KMS-11 (cell line): ENCODE data around the gene MEF2D.

Experiments used
- H2AFZ ChIP-seq: fragments of 200-600 bp; sonication (generic); 2 replicates; pipeline ENCODE4 v1.6.1; 2016; ENCODE audit warnings: antibody characterized with exemption, mixed run types, low read depth
- H3K27ac ChIP-seq: fragments of 200-600 bp; sonication (generic); 2 replicates; pipeline ENCODE4 v1.6.1; 2016; ENCODE audit warnings: mild to moderate bottlenecking, mixed run types
- H3K27me3 ChIP-seq: fragments of 200-600 bp; sonication (generic); 2 replicates; pipeline ENCODE4 v1.6.1; 2017; ENCODE audit warnings: mild to moderate bottlenecking, low read depth, mixed run types, moderate library complexity; ENCODE audit not compliant: insufficient read depth
- H3K36me3 ChIP-seq: fragments of 200-600 bp; sonication (generic); 2 replicates; pipeline ENCODE4 v1.6.1; 2017; ENCODE audit warnings: mild to moderate bottlenecking, mixed run types; ENCODE audit not compliant: insufficient read depth
- H3K4me1 ChIP-seq: fragments of 200-600 bp; sonication (generic); 2 replicates; pipeline ENCODE4 v1.6.1; 2016; ENCODE audit warnings: mild to moderate bottlenecking, low read depth, mixed run types; ENCODE audit not compliant: poor library complexity, severe bottlenecking
- H3K4me2 ChIP-seq: fragments of 200-600 bp; sonication (generic); 2 replicates; pipeline ENCODE4 v1.7.0; 2016; ENCODE audit warnings: mild to moderate bottlenecking, mixed run types
- H3K4me3 ChIP-seq: fragments of 200-600 bp; sonication (generic); IDR thresholded peaks from 2 replicates; pipeline ENCODE4 v1.6.1; 2017; ENCODE audit warnings: low read depth, low read length, mixed read lengths; ENCODE audit not compliant: insufficient read depth
- H3K79me2 ChIP-seq: fragments of 200-600 bp; sonication (generic); 2 replicates; pipeline ENCODE4 v1.6.1; 2016; ENCODE audit warnings: low read depth, mixed run types; ENCODE audit not compliant: insufficient read depth
- H3K9ac ChIP-seq: fragments of 200-600 bp; sonication (generic); 2 replicates; pipeline ENCODE4 v1.6.1; 2016; ENCODE audit warnings: mild to moderate bottlenecking, mixed run types
- H4K20me1 ChIP-seq: fragments of 200-600 bp; sonication (generic); 2 replicates; pipeline ENCODE4 v1.6.1; 2016; ENCODE audit warnings: mild to moderate bottlenecking, mixed run types; ENCODE audit not compliant: insufficient read depth
- TF ChIP-seq, protein P1 (sequence below): fragments of 200-600 bp; sonication (generic); conservative IDR thresholded peaks from 2 replicates; pipeline ENCODE4 v1.6.1; 2017; ENCODE audit warnings: low read depth, mild to moderate bottlenecking, antibody characterized with exemption, low read length, moderate library complexity, mixed read lengths

Gene MEF2D

DNA sequence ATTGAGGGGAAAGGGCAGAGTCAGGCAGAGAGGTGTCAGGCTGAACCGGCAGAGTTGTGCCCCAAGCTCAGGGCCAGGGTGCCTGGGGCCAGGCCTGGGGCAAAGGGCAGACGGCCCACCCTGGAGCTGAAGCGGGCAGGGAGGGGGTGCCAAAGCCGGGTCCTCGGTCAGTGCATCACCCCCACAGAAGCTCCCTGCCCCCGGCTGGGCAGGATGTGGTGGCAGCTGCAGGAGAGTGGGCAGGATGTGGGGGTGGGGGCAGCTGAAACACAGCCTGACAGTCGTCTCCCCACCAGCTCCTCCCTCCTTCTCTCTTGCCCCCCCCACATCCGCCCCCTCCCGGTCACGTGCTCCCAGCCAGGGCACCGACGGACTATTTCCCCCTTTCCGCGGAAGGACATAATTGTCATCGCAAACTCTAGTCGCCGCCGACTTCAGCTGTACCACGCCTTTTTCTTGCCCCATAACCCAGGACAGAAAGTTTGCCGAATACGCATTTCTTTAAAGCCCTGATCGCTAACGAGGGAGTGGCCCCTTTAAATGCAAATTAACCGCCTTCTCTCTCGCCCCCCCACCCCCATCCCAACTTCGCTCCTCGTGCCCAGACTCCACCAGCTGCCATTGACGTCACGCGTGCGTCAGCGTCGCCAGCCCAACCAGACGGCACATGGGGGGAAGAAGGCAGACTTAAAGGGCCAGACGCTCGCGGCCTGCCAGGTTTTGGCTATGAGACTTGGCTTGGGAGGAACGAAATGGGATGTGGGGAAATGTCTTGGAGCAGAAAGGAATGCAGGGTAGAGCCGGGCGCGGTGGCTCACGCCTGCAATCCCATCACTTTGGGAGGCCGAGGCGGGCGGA, 4.5 kb upstream of the MEF2D start:
- H2AFZ ChIP-seq: peak overlapping the region; percentile 72

DNA sequence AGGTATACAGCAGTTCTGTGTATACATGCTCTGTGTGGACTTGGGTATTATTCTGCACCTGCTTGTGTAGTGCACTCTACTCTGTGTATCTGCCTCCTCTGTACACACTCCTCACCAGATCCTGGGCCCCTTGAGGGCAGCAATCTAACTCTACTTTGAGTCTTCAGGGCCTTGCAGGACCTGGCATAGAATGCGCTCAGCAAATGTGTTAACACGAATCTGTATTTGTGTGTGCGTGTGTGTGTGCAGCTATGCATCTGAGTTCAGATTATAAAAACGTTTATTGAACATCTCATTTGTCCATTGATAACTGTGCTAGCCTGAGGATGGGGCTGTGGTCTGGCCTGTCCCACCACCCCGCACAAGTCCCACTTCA, 3.9 kb upstream of the MEF2D start:
- no peaks in the 10 kb centered on the region for H4K20me1 ChIP-seq
- no peaks in the 10 kb centered on the region for H3K27me3 ChIP-seq
- H3K36me3 ChIP-seq: no peaks in the 10 kb centered on the region
- H3K27ac ChIP-seq: peak overlapping the region; percentile 79
- H3K9ac ChIP-seq: peak overlapping the region; percentile 69
- TF ChIP-seq, protein P1, sequence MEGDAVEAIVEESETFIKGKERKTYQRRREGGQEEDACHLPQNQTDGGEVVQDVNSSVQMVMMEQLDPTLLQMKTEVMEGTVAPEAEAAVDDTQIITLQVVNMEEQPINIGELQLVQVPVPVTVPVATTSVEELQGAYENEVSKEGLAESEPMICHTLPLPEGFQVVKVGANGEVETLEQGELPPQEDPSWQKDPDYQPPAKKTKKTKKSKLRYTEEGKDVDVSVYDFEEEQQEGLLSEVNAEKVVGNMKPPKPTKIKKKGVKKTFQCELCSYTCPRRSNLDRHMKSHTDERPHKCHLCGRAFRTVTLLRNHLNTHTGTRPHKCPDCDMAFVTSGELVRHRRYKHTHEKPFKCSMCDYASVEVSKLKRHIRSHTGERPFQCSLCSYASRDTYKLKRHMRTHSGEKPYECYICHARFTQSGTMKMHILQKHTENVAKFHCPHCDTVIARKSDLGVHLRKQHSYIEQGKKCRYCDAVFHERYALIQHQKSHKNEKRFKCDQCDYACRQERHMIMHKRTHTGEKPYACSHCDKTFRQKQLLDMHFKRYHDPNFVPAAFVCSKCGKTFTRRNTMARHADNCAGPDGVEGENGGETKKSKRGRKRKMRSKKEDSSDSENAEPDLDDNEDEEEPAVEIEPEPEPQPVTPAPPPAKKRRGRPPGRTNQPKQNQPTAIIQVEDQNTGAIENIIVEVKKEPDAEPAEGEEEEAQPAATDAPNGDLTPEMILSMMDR: peak; percentile 38; the same call in 1 of the 2 replicates
- peaks cover 11% of the 10 kb centered on the region for H3K79me2 ChIP-seq
- H2AFZ ChIP-seq: peak overlapping the region; percentile 31
- H3K4me3 ChIP-seq: peak overlapping the region; percentile 76
- H3K4me2 ChIP-seq: peak overlapping the region; percentile 96
- peaks cover 68% of the 10 kb centered on the region for H3K4me1 ChIP-seq

More for the DNA sequence above, 4.5 kb upstream of the MEF2D start:
- H3K36me3 ChIP-seq: no peaks in the 10 kb centered on the region
- peak overlapping the region; percentile 76 for H3K4me3 ChIP-seq
- TF ChIP-seq, protein P1: no peak; the same call in 1 of the 2 replicates
- no peaks in the 10 kb centered on the region for H4K20me1 ChIP-seq
- peaks cover 5% of the 10 kb centered on the region for H3K79me2 ChIP-seq
- H3K4me1 ChIP-seq: peaks cover 68% of the 10 kb centered on the region
- H3K27me3 ChIP-seq: no peaks in the 10 kb centered on the region; the same call in 1 of the 2 replicates
- peak overlapping the region; percentile 69 for H3K9ac ChIP-seq
- peak overlapping the region; percentile 79 for H3K27ac ChIP-seq
- peak overlapping the region; percentile 96 for H3K4me2 ChIP-seq

DNA sequence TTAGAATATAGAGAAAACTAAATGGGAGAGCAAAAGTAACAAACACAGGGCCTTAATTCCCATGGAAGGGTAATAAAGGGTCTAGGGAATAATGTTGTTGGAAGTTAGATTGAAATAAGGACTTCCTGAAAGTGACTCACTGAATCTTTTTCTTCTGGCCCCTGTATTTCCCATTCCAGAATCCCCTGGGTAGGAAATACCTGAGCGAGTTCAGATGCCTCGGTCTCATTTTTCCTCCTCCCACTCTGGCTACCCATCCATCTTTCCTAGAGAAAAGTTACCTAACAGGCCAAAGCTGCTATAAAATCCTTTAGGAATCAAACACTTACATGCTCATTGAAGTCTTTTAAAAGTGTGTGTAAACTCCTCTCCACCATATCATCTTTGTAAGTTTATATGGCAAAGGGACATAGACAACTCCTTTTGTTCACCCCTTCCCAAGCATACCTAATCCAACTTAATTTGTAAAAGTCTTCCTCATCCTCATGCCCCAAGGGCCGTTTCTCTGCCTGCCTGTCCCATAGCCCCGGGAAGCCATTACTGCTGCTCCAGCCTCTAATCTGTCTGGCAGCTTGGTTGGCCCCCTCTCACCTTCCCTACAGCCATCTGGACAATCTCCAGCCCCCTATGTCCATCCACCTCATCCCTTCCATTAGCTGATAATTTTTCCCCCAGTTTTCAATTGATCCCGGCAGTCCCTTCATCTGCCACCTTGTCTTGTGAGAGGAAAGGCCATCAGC, 3.3 kb upstream of the MEF2D start:
- Histone ChIP-seq H3K4me1 (peaks cover 70% of the 10 kb centered on the region), H3K79me2 (peaks cover 16% of the 10 kb centered on the region), H3K36me3 (no peaks in the 10 kb centered on the region), H4K20me1 (no peaks in the 10 kb centered on the region), H2AFZ (peak overlapping the region; percentile 31), H3K27ac (peak overlapping the region; percentile 79), H3K9ac (peak overlapping the region; percentile 69; the same call in 1 of the 2 replicates), H3K4me3 (no peak overlapping the region), H3K27me3 (no peaks in the 10 kb centered on the region), H3K4me2 (peak overlapping the region; percentile 96)
- TF ChIP-seq, protein P1: no peak

DNA sequence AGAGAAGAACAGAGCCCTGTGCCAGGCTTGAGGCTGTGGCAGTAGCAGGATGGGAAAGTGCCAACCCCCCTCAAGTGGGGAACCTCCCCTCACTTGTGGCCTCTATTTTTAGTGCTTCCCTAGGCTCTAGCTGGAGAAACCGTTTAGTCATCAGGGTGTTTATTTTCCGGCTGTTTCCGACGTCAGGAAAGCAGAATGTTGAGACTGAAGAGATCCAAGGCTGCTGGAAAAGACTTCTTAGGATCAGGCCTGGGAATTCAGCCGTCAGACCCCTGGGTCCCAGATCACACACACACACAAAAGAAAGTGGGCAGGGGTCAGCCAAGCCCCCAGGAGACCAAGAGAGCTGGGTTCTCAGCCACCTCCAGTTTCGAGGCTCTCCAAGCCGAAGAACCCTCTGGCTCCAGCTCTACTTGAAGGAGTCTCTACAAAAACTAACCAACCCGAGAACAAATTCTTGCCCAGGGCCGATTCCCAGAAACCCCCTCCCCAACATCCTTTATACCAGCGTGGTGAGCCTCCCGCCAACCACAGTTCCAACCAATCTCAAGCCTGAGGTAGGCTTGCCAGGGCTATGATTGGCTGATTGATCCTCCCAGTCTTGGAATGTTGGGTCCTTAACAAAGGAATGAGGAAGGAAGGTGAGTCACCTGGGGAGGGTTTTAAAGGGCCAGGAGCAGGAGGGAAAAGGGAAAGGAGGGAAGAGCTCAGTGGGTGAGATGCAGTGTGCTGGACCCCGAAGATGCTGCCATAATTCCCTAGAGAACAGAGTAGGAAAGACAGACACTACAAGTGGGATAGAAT, 2.5 kb upstream of the MEF2D start:
- H3K4me3 ChIP-seq: no peak overlapping the region
- H4K20me1 ChIP-seq: no peaks in the 10 kb centered on the region; the same call in 1 of the 2 replicates
- H3K4me2 ChIP-seq: peak overlapping the region; percentile 96; the same call in 1 of the 2 replicates
- peaks cover 71% of the 10 kb centered on the region for H3K4me1 ChIP-seq
- peak overlapping the region; percentile 79; the same call in 1 of the 2 replicates for H3K27ac ChIP-seq
- peak overlapping the region; percentile 3; the same call in 1 of the 2 replicates for H2AFZ ChIP-seq
- peaks cover 24% of the 10 kb centered on the region for H3K79me2 ChIP-seq
- no peak overlapping the region for H3K9ac ChIP-seq
- H3K36me3 ChIP-seq: no peaks in the 10 kb centered on the region; the same call in 1 of the 2 replicates
- no peaks in the 10 kb centered on the region for H3K27me3 ChIP-seq
- TF ChIP-seq, protein P1: no peak
